ENCODE results near the gene ZNF77.
A peak's percentile ranks its signal among the peaks of the same experiment; 100 is the strongest.

DNA sequence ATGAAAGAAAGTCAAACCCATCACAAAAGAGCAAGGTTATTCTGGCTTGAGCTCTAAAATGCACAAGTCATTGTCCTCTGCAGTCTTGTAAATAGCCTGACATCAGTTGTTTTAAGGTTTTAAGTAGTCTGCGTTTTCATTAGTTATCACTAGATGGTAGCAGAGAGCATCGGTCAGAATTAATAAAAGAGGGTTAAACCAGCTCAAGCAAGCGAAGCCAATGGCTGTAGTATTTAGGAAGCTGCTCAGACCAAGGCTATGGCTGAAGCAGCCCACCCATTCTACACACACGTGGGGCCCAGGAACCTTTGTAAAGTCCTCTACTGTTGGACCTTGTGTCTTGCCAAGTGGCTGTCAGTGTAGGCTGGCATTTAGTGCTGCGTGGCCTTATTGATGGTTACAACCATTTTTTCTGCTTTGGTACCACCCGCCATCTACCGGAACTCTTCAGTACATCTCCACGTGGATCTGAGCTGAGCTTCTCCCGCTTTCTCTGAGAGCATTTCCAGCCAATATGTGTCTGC, 57.3 kb downstream of the ZNF77 start:
- TF ChIP-seq, protein P1, sequence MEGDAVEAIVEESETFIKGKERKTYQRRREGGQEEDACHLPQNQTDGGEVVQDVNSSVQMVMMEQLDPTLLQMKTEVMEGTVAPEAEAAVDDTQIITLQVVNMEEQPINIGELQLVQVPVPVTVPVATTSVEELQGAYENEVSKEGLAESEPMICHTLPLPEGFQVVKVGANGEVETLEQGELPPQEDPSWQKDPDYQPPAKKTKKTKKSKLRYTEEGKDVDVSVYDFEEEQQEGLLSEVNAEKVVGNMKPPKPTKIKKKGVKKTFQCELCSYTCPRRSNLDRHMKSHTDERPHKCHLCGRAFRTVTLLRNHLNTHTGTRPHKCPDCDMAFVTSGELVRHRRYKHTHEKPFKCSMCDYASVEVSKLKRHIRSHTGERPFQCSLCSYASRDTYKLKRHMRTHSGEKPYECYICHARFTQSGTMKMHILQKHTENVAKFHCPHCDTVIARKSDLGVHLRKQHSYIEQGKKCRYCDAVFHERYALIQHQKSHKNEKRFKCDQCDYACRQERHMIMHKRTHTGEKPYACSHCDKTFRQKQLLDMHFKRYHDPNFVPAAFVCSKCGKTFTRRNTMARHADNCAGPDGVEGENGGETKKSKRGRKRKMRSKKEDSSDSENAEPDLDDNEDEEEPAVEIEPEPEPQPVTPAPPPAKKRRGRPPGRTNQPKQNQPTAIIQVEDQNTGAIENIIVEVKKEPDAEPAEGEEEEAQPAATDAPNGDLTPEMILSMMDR (IDR thresholded peaks at IDR 0.05) = peak in 4 of 7 experiments; percentile 40 to 70 (median 56)
- no peak for TF ChIP-seq POLR2A (IDR thresholded peaks at IDR 0.05)
